HepG2 (cell line): ENCODE data around the gene PITPNM2. TPM values are rescaled to one million over a fixed set of nuclear protein-coding genes. Genes with fewer than 3 reads are reported as not detected.

Source experiments
- ATAC-seq: fragments of 200-7000 bp; cut with Tn5 transposase; 3 replicates; pipeline ENCODE4 v1.9.1; 2020; ENCODE audit warnings: mild to moderate bottlenecking, moderate library complexity
- BruUV-seq: library from RNA; stranded (reverse); fragments of 400-500 nt; replicated peaks from 2 replicates; lab custom pipeline; 2021; lab: Mats Ljungman, UMichigan
- CTCF ChIA-PET: fragments of 300-600 bp; formaldehyde crosslinking; extraction: SDS; loops from one replicate; lab custom pipeline; 2021; ENCODE audit warnings: low total read pairs, inconsistent platforms, low intra/inter-chr PET ratio; lab: Yijun Ruan, JAX
- POLR2A ChIA-PET: fragments of 350-600 bp; sonication (Branson Sonifier 250); formaldehyde crosslinking; loops from one replicate; lab custom pipeline; 2020; ENCODE audit warnings: antibody characterized with exemption, inconsistent platforms; lab: Yijun Ruan, JAX
- DNase-seq: peaks from one replicate; pipeline ENCODE4 v3.0.0-alpha.2; 2015; ENCODE audit warnings: low spot score
- FAIRE-seq: peaks from 3 replicates; lab custom pipeline; 2011; peaks lifted over from hg19 to GRCh38; lab: Jason Lieb, UNC
- H2AFZ ChIP-seq: one replicate; pipeline ENCODE4 v1.6.1; 2011; ENCODE audit warnings: low read length, inconsistent platforms
- H3K27ac ChIP-seq: fragments of 300-600 bp; 3 replicates; pipeline ENCODE4 v1.8.0; 2011; ENCODE audit warnings: mixed run types, mild to moderate bottlenecking, mixed read lengths, low read length, inconsistent platforms; ENCODE audit not compliant: insufficient read depth; ENCODE audit errors: extremely low read length
- H3K27me3 ChIP-seq, 2 experiments: fragments of 200-600 bp in 1 of 2; 2 replicates in 1 of 2; 3 replicates in 1 of 2; pipeline versions ENCODE4 v1.6.0 to v1.8.0; 2011; ENCODE audit warnings: low read length in 2 of 2, mild to moderate bottlenecking in 2 of 2, moderate library complexity in 2 of 2, inconsistent platforms in 1 of 2; ENCODE audit not compliant: insufficient read depth in 2 of 2, control insufficient read depth in 1 of 2
- H3K36me3 ChIP-seq, 2 experiments: fragments of 200-600 bp in 1 of 2; replicated peaks in 1 of 2; 2 replicates in 1 of 2; 3 replicates in 1 of 2; pipeline versions ENCODE4 v1.5.1 to v1.8.0; 2011; ENCODE audit warnings: low read length in 2 of 2, inconsistent platforms in 1 of 2; ENCODE audit not compliant: insufficient read depth in 2 of 2, control insufficient read depth in 1 of 2
- H3K4me1 ChIP-seq: 2 replicates; pipeline ENCODE4 v1.5.1; 2012; ENCODE audit warnings: low read length, inconsistent platforms; ENCODE audit not compliant: insufficient read depth
- H3K4me2 ChIP-seq: 2 replicates; pipeline ENCODE4 v1.6.0; 2011; ENCODE audit warnings: low read depth, low read length, inconsistent platforms
- H3K4me3 ChIP-seq, 3 experiments: fragments of 200-600 bp in 1 of 3; sonication (generic), shearing (Covaris generic) in 1 of 3; replicated peaks in 1 of 3; 2 replicates each; pipeline ENCODE4 v1.5.1; 2011 to 2016; ENCODE audit warnings: low read length in 3 of 3, inconsistent platforms in 2 of 3, low read depth in 2 of 3, mild to moderate bottlenecking in 2 of 3, control low read depth in 1 of 3, mixed read lengths in 1 of 3; ENCODE audit not compliant: insufficient read depth in 1 of 3
- H3K79me2 ChIP-seq: one replicate; pipeline ENCODE4 v1.6.1; 2011; ENCODE audit warnings: low read length, inconsistent platforms; ENCODE audit not compliant: insufficient read depth
- H3K9ac ChIP-seq: 2 replicates; pipeline ENCODE4 v1.6.0; 2011; ENCODE audit warnings: mild to moderate bottlenecking, low read depth, low read length, inconsistent platforms; ENCODE audit not compliant: insufficient read depth
- H3K9me3 ChIP-seq: 2 replicates; pipeline ENCODE4 v1.5.1; 2012; ENCODE audit warnings: mild to moderate bottlenecking, low read length
- H4K20me1 ChIP-seq: 2 replicates; pipeline ENCODE4 v1.6.0; 2011; ENCODE audit warnings: inconsistent platforms, mild to moderate bottlenecking, low read length, moderate library complexity; ENCODE audit not compliant: insufficient read depth
- IKZF4 ChIP-seq: sonication (generic); formaldehyde crosslinking; IDR thresholded peaks from 2 replicates; pipeline ENCODE4 v1.5.1; 2020; ENCODE audit warnings: borderline replicate concordance, mild to moderate bottlenecking, low read depth, missing genetic modification reagents; ENCODE audit errors: not compliant biosample characterization
- KLF16 ChIP-seq, 2 experiments: sonication (generic) in 1 of 2; formaldehyde crosslinking in 1 of 2; IDR thresholded peaks; 2 replicates each; pipeline versions ENCODE4 v1.6.1 to v1.8.0; 2016 to 2023; ENCODE audit warnings: missing genetic modification reagents in 2 of 2, missing compliant biosample characterization in 1 of 2
- RBFOX2 ChIP-seq: fragments of 200-400 bp; formaldehyde crosslinking; IDR thresholded peaks from 2 replicates; pipeline ENCODE4 v1.6.1; 2017; ENCODE audit warnings: low read depth, mild to moderate bottlenecking, low read length
- ZKSCAN5 ChIP-seq: sonication (generic); formaldehyde crosslinking; IDR thresholded peaks from 2 replicates; pipeline ENCODE4 v1.5.1; 2020; ENCODE audit warnings: mild to moderate bottlenecking, missing genetic modification reagents
- ZNF12 ChIP-seq: sonication (generic); formaldehyde crosslinking; IDR thresholded peaks from 2 replicates; pipeline ENCODE4 v1.5.0; 2020; ENCODE audit warnings: missing genetic modification reagents
- ZNF296 ChIP-seq: sonication (generic); formaldehyde crosslinking; conservative IDR thresholded peaks from 2 replicates; pipeline ENCODE4 v1.5.0; 2020; ENCODE audit warnings: mild to moderate bottlenecking, missing genetic modification reagents
- ZNF383 ChIP-seq: sonication (generic); formaldehyde crosslinking; IDR thresholded peaks from 2 replicates; pipeline ENCODE4 v1.4.0; 2020; ENCODE audit warnings: missing genetic modification reagents, mild to moderate bottlenecking, borderline replicate concordance
- ZNF446 ChIP-seq: sonication (generic); formaldehyde crosslinking; IDR thresholded peaks from 2 replicates; pipeline ENCODE4 v1.5.0; 2020; ENCODE audit warnings: mild to moderate bottlenecking, missing genetic modification reagents
- ZNF75D ChIP-seq: sonication (generic); formaldehyde crosslinking; IDR thresholded peaks from 2 replicates; pipeline ENCODE4 v1.8.1; 2023; ENCODE audit warnings: missing genetic modification reagents, mild to moderate bottlenecking, borderline replicate concordance
- WGBS: methylation state at CpG from one replicate; pipeline ENCODE4 v1.1.6; 2017; ENCODE audit warnings: low lambda C conversion rate; 5-methylcytosine and 5-hydroxymethylcytosine counted together
- in situ Hi-C: cut with HindIII; loops from 2 replicates; pipeline ENCODE4 v1.10.0; 2017; ENCODE audit warnings: low pct_unique_long_range_greater_than_20kb; ENCODE audit not compliant: extremely low pct_ligation_motif_present
- intact Hi-C: fragments of 100-400 bp; cut with micrococcal nuclease; formaldehyde crosslinking; loops from one replicate; pipeline ENCODE4 v1.10.0; 2022; ENCODE audit not compliant: unreplicated experiment
- polyA plus RNA-seq, 8 experiments: library from polyadenylated mRNA; depleted of rRNA in 3 of 8; stranded (reverse) in 7 of 8; unstranded in 1 of 8; fragments of >200 nt; fragmentation: Illumina TruSeq in 4 of 8; extraction: Trizol in 4 of 8; gene quantifications; 2 replicates each; pipeline versions ENCODE4 v1.2.1 to v1.2.3, GENCODE V29; 2011 to 2016; ENCODE audit warnings: low read depth in 4 of 8, missing spikeins in 1 of 8, mixed read lengths in 1 of 8; ENCODE audit not compliant: insufficient read depth in 1 of 8
- total RNA-seq, 5 experiments: library from RNA; depleted of rRNA; stranded (reverse); fragments of >200 nt; fragmentation: Illumina TruSeq; extraction: Trizol; gene quantifications; 2 replicates each; pipeline ENCODE4 v1.2.3, GENCODE V29; 2016; ENCODE audit warnings: low read depth in 1 of 5
- TF ChIP-seq, protein P1 (sequence below): sonication (generic); formaldehyde crosslinking; IDR thresholded peaks from 2 replicates; pipeline ENCODE4 v1.9.0; 2022; ENCODE audit warnings: low read depth, missing genetic modification reagents

The PITPNM2 gene
- total and polyA plus RNA-seq, 2 of the 13 experiments (the other 11 are each of a cell fraction or from before 2014, with no cell fraction given), result 4.2 to 5.3 TPM

DNA sequence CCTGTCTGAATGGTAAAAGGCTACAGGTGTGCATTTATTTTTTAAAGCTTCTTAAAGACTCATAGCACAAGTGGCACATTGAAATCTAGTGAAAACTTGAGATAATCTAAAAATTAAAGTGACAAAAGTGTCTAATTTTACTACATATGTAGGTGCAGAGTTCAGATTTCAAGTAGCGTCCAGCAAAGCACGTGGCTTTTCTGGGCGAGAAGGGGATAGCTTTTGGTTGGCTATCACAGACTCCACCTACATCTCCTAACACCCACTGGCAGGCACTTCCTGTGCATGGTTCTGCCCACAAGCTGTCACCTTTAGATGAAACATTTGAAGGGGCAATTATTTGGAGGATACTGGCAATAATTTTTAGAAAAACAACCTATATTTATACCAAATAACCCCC, 1.9 kb upstream of the PITPNM2 start:
- in situ Hi-C loops, result no loop called here
- Histone ChIP-seq H3K9ac (no peak overlapping the region), H3K9me3 (no peaks in the 10 kb centered on the region), H3K27me3 (no peaks in the 10 kb centered on the region), H3K27ac (no peak overlapping the region), H3K36me3 (peaks cover 0 to 10% of the 10 kb centered on the region in 2 experiments; a peak in 1 of 5 replicates), H3K4me1 (peaks cover 58% of the 10 kb centered on the region), H3K4me3 (no peak overlapping the region), H2AFZ (no peak overlapping the region), H4K20me1 (no peaks in the 10 kb centered on the region), H3K79me2 (peaks cover 19% of the 10 kb centered on the region), H3K4me2 (no peak overlapping the region)
- FAIRE-seq (no peak), DNase-seq (no peak), ATAC-seq (no peak)
- WGBS, result 85% methylated on average over 3 of the region's 3 CpGs
- TF ChIP-seq RBFOX2 (no peak), ZNF383 (CRISPR knock-in tag) (no peak), ZKSCAN5 (no peak), KLF16 (CRISPR knock-in tag; IDR thresholded peaks at IDR 0.05) (no peak), ZNF75D (no peak), ZNF12 (CRISPR knock-in tag) (no peak), IKZF4 (CRISPR knock-in tag) (no peak), ZNF296 (CRISPR knock-in tag) (no peak), ZNF446 (CRISPR knock-in tag) (no peak)
- TF ChIP-seq, protein P1, sequence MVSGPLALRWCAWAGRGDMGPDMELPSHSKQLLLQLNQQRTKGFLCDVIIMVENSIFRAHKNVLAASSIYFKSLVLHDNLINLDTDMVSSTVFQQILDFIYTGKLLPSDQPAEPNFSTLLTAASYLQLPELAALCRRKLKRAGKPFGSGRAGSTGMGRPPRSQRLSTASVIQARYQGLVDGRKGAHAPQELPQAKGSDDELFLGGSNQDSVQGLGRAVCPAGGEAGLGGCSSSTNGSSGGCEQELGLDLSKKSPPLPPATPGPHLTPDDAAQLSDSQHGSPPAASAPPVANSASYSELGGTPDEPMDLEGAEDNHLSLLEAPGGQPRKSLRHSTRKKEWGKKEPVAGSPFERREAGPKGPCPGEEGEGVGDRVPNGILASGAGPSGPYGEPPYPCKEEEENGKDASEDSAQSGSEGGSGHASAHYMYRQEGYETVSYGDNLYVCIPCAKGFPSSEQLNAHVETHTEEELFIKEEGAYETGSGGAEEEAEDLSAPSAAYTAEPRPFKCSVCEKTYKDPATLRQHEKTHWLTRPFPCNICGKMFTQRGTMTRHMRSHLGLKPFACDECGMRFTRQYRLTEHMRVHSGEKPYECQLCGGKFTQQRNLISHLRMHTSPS (CRISPR knock-in tag), result no peak
- BruUV-seq, result no TSS peak
- POLR2A ChIA-PET, result interaction anchor here (0.7 to 3.1 kb wide), 4 partner anchors 11 to 80 kb away, joined by 3 to 20 read pairs (median 3); partner anchors contain the start of genes MPHOSPH9 and MTRFR
- CTCF ChIA-PET, result no interaction called here
- intact Hi-C loops, result loop anchor here (5.0 kb wide), 1 partner anchor 111 kb away; no protein-coding TSS in a partner anchor
